Neural progenitor cell (in vitro differentiated cells): ENCODE results near the gene CDK5.

Experiments
- EZH2 ChIP-seq: fragments of 200-600 bp; sonication (generic); IDR thresholded peaks from 2 replicates; pipeline ENCODE4 v1.6.1; 2017; ENCODE audit warnings: antibody characterized with exemption, mild to moderate bottlenecking, moderate library complexity
- EZH2phosphoT487 ChIP-seq: fragments of 200-600 bp; sonication (generic); IDR thresholded peaks from 2 replicates; pipeline ENCODE4 v1.6.1; 2017; ENCODE audit warnings: antibody characterized with exemption
- TF ChIP-seq, protein P1 (sequence below): fragments of 200-600 bp; sonication (generic); IDR thresholded peaks from 2 replicates; pipeline ENCODE4 v1.5.1; 2017; ENCODE audit warnings: antibody characterized with exemption, mild to moderate bottlenecking

- TF ChIP-seq EZH2 (peak; percentile 36), EZH2phosphoT487 (no peak)
- TF ChIP-seq, protein P1, sequence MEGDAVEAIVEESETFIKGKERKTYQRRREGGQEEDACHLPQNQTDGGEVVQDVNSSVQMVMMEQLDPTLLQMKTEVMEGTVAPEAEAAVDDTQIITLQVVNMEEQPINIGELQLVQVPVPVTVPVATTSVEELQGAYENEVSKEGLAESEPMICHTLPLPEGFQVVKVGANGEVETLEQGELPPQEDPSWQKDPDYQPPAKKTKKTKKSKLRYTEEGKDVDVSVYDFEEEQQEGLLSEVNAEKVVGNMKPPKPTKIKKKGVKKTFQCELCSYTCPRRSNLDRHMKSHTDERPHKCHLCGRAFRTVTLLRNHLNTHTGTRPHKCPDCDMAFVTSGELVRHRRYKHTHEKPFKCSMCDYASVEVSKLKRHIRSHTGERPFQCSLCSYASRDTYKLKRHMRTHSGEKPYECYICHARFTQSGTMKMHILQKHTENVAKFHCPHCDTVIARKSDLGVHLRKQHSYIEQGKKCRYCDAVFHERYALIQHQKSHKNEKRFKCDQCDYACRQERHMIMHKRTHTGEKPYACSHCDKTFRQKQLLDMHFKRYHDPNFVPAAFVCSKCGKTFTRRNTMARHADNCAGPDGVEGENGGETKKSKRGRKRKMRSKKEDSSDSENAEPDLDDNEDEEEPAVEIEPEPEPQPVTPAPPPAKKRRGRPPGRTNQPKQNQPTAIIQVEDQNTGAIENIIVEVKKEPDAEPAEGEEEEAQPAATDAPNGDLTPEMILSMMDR, result no peak
Measured at GRCh38 chr7:151058781-151059366, 1.2 kb upstream of the CDK5 start.
